ENCODE results near the gene MFSD11.

Gene MFSD11

DNA sequence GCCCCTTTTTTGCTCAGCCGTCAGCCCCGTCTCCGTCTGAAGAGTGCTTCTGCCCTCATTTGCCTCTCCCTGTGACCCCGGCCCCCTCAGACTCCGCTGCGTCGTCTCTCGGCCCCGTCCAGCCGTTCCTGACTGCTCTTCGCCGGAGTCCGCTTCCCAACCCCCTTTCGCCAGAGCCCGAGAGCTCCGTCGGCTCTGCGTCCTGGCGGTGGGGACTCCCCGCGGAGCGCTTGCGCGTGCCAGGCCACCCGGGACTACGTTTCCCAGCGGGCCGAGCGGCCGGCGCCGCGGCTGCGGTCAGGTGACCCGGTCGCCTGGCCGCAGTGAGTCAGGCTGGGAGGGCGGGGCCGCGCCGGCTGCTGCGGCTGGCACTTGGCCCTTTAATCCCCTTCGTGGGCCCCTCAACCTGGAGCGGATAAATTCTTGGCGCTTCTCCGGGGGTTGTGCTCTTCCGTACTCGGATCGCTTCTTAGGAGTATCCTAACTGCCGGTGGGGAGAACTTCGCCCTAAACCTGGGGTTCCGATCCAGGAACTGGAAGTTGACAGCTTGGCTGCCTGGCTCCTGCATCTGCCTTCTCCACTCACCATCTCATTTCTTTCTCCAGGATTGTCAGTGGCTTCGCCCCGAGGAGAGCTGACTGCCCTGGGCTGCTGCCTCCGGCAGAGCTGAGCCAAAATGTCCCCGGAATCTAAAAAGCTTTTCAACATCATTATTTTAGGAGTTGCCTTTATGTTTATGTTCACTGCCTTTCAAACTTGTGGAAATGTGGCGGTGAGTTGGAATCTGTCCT is at the start of gene MFSD11:
MFSD11 (plus strand) TSS at position 444 of the 792 bp plus-strand sequence; CDS start at position 678, 234 bp downstream.
- peak within 1 kb of the TSS; percentile 84 for H3K4me3 ChIP-seq (ENCODE audit: low read depth, low read length)
- TF ChIP-seq, protein P1, sequence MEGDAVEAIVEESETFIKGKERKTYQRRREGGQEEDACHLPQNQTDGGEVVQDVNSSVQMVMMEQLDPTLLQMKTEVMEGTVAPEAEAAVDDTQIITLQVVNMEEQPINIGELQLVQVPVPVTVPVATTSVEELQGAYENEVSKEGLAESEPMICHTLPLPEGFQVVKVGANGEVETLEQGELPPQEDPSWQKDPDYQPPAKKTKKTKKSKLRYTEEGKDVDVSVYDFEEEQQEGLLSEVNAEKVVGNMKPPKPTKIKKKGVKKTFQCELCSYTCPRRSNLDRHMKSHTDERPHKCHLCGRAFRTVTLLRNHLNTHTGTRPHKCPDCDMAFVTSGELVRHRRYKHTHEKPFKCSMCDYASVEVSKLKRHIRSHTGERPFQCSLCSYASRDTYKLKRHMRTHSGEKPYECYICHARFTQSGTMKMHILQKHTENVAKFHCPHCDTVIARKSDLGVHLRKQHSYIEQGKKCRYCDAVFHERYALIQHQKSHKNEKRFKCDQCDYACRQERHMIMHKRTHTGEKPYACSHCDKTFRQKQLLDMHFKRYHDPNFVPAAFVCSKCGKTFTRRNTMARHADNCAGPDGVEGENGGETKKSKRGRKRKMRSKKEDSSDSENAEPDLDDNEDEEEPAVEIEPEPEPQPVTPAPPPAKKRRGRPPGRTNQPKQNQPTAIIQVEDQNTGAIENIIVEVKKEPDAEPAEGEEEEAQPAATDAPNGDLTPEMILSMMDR (IDR thresholded peaks at IDR 0.05; ENCODE audit: low read depth, low read length, missing control alignments) = no peak
- no peaks in the 10 kb centered on the region for H3K27me3 ChIP-seq (replicated peaks)
- in situ Hi-C loops (cut with HindIII; ENCODE audit: low pct_ligation_motif_present, low sequenced_read_pairs) = no loop called here
- peak within 1 kb of the TSS; percentile 92 for H3K27ac ChIP-seq
- peak; percentile 85 for DNase-seq
- peaks cover 32% of the 10 kb centered on the region for H3K36me3 ChIP-seq (replicated peaks)

GRCh38 chr17:76688165-76688622 is 49.7 kb upstream of the MFSD11 start:
- peak overlapping the region; percentile 63 for H3K27ac ChIP-seq
- DNase-seq = no peak
- H3K27me3 ChIP-seq (replicated peaks) = no peaks in the 10 kb centered on the region
- in situ Hi-C loops (cut with HindIII; ENCODE audit: low pct_ligation_motif_present, low sequenced_read_pairs) = no loop called here
- H3K4me3 ChIP-seq (ENCODE audit: low read depth, low read length) = no peak overlapping the region
- TF ChIP-seq, protein P1 (IDR thresholded peaks at IDR 0.05; ENCODE audit: low read depth, low read length, missing control alignments) = peak; percentile 17
- H3K36me3 ChIP-seq (replicated peaks) = peaks cover 26% of the 10 kb centered on the region

- DNase-seq = no peak
- TF ChIP-seq, protein P1 (IDR thresholded peaks at IDR 0.05; ENCODE audit: low read depth, low read length, missing control alignments) = no peak
- no peaks in the 10 kb centered on the region for H3K27me3 ChIP-seq (replicated peaks)
- no peak overlapping the region for H3K4me3 ChIP-seq (ENCODE audit: low read depth, low read length)
- no peak overlapping the region for H3K27ac ChIP-seq
- peaks cover 14% of the 10 kb centered on the region for H3K36me3 ChIP-seq (replicated peaks)
- in situ Hi-C loops (cut with HindIII; ENCODE audit: low pct_ligation_motif_present, low sequenced_read_pairs) = no loop called here
These were observed 48.1 kb upstream of the MFSD11 start for GRCh38 chr17:76689859-76690258.

DNA sequence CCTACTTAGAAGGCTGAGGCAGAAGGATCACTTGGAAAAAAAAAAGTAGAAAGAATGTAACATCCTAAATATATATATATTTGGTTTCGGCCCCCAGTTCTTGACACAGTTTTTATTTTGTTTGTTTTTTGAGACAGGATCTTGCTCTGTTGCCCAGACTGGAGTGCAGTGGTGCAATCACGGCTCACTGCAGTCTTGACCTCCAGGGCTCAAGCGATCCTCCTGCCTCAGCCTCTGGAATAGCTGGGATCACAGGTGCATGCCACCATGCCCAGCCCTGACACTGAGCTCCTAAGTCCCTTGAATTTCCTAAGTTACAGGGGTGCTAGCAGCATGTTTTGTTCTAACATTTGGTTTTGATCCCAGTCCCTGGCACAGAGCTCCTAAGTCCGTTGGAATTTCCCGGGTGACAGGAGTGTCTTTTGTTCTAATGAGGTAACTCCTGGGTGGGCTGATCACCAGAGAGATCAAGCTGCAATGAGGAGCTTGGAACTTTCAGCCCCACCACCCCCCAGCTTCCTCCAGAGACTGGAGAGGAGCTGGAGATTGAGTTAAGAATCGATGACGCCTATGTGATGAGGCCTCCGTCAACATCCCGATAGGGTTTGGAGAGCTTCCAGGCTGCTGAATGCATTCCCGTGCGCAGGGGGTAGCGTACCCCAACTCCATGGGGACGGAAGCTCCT is 47.2 kb upstream of the MFSD11 start:
- TF ChIP-seq, protein P1 (IDR thresholded peaks at IDR 0.05; ENCODE audit: low read depth, low read length, missing control alignments) = no peak
- Histone ChIP-seq H3K4me3 (ENCODE audit: low read depth, low read length) (no peak overlapping the region), H3K27ac (no peak overlapping the region), H3K27me3 (replicated peaks) (no peaks in the 10 kb centered on the region), H3K36me3 (replicated peaks) (peaks cover 12% of the 10 kb centered on the region)
- no peak for DNase-seq
- in situ Hi-C loops (cut with HindIII; ENCODE audit: low pct_ligation_motif_present, low sequenced_read_pairs) = no loop called here

- in situ Hi-C loops (cut with HindIII; ENCODE audit: low pct_ligation_motif_present, low sequenced_read_pairs) = no loop called here
- Histone ChIP-seq H3K4me3 (ENCODE audit: low read depth, low read length) (no peak overlapping the region), H3K36me3 (replicated peaks) (peaks cover 13% of the 10 kb centered on the region), H3K27me3 (replicated peaks) (no peaks in the 10 kb centered on the region), H3K27ac (no peak overlapping the region)
- TF ChIP-seq, protein P1 (IDR thresholded peaks at IDR 0.05; ENCODE audit: low read depth, low read length, missing control alignments) = no peak
- no peak for DNase-seq
These were observed 46.3 kb upstream of the MFSD11 start for GRCh38 chr17:76691379-76692191.

Measured in brain microvascular endothelial cell (primary cell).